NCI-H2227 treated with DMSO at 0.1 percent for 48 hours (cell line): Measurements from ENCODE around the gene BAIAP2L1.
"Not testable (repeated sequence)": the region's sequence is repeated elsewhere in the genome, so short reads cannot be mapped to it uniquely, and the experiment has no call there.

ENCODE experiments used
- DNase-seq: peaks from one replicate; lab custom pipeline; 2025; lab: John Stamatoyannopoulos, UW

BAIAP2L1 gene

GRCh38 chr7:98322331-98323270 lies 78.3 kb downstream of the BAIAP2L1 start:
- no peak for DNase-seq

- no peak for DNase-seq
Measured at GRCh38 chr7:98321301-98321700, 79.6 kb downstream of the BAIAP2L1 start.

- no peak for DNase-seq
Measured at GRCh38 chr7:98319176-98319575, 81.7 kb downstream of the BAIAP2L1 start.

- DNase-seq: no peak
Measured at GRCh38 chr7:98317366-98318040, 83.4 kb downstream of the BAIAP2L1 start.

- DNase-seq: not testable (repeated sequence)
Measured at GRCh38 chr7:98315994-98316527, 84.8 kb downstream of the BAIAP2L1 start.

GRCh38 chr7:98315318-98315993 lies 85.4 kb downstream of the BAIAP2L1 start:
- no peak for DNase-seq

GRCh38 chr7:98314469-98314868 lies 86.4 kb downstream of the BAIAP2L1 start:
- DNase-seq: no peak

GRCh38 chr7:98312201-98312600 lies 88.7 kb downstream of the BAIAP2L1 start:
- DNase-seq: no peak

GRCh38 chr7:98309566-98309965 lies 91.3 kb downstream of the BAIAP2L1 start:
- no peak for DNase-seq

- DNase-seq: no peak
Measured at GRCh38 chr7:98307971-98308466, 92.9 kb downstream of the BAIAP2L1 start.

- DNase-seq: no peak
Measured at GRCh38 chr7:98305951-98306535, 94.8 kb downstream of the BAIAP2L1 start.

GRCh38 chr7:98303906-98304305 lies 97.0 kb downstream of the BAIAP2L1 start:
- no peak for DNase-seq

GRCh38 chr7:98303176-98303865 lies 97.6 kb downstream of the BAIAP2L1 start:
- no peak for DNase-seq

- no peak for DNase-seq
Measured at GRCh38 chr7:98301693-98302470, 99.0 kb downstream of the BAIAP2L1 start.

GRCh38 chr7:98300595-98301372 lies 100.1 kb downstream of the BAIAP2L1 start:
- DNase-seq: no peak

GRCh38 chr7:98297626-98298286 lies 103.1 kb downstream of the BAIAP2L1 start:
- DNase-seq: no peak

- no peak for DNase-seq
Measured at GRCh38 chr7:98296833-98297232, 104.1 kb downstream of the BAIAP2L1 start.

GRCh38 chr7:98295467-98296192 lies 105.3 kb downstream of the BAIAP2L1 start:
- no peak for DNase-seq
